CD4-positive, alpha-beta T cell treated with Interleukin-6 for 4 hours (primary cell): Measurements from ENCODE around the gene MTA1.

Experiments
- DNase-seq: peaks from one replicate; pipeline ENCODE4 v3.0.0-alpha.2; 2020; ENCODE audit warnings: mixed read lengths

The MTA1 gene

GRCh38 chr14:105411017-105411941, 8.3 kb upstream of the MTA1 start:
- peak; percentile 64 for DNase-seq

- DNase-seq: no peak
Observed at GRCh38 chr14:105411985-105412770, 7.4 kb upstream of the MTA1 start.

- DNase-seq: no peak
Observed at GRCh38 chr14:105412771-105413543, 6.7 kb upstream of the MTA1 start.

- no peak for DNase-seq
Observed at GRCh38 chr14:105413544-105413886, 6.1 kb upstream of the MTA1 start.

GRCh38 chr14:105414456-105415371, 4.9 kb upstream of the MTA1 start:
- peak; percentile 62 for DNase-seq

GRCh38 chr14:105415481-105416428, 3.9 kb upstream of the MTA1 start:
- DNase-seq: no peak

GRCh38 chr14:105416671-105417070, 3.0 kb upstream of the MTA1 start:
- DNase-seq: no peak

GRCh38 chr14:105417690-105418121, 1.9 kb upstream of the MTA1 start:
- no peak for DNase-seq

- no peak for DNase-seq
Observed at GRCh38 chr14:105418269-105419194, 1.1 kb upstream of the MTA1 start.

GRCh38 chr14:105420101-105420973, 710 bp downstream of the MTA1 start:
- DNase-seq: no peak

GRCh38 chr14:105420974-105421674, 1.5 kb downstream of the MTA1 start:
- DNase-seq: no peak

- no peak for DNase-seq
Observed at GRCh38 chr14:105421723-105422615, 2.3 kb downstream of the MTA1 start.

GRCh38 chr14:105422695-105423487, 3.3 kb downstream of the MTA1 start:
- DNase-seq: no peak

- no peak for DNase-seq
Observed at GRCh38 chr14:105423488-105424195, 4.0 kb downstream of the MTA1 start.

- no peak for DNase-seq
Observed at GRCh38 chr14:105424861-105425260, 5.2 kb downstream of the MTA1 start.
